ENCODE data around the gene EEFSEC. TPM values are rescaled to one million over a fixed set of nuclear protein-coding genes. Genes with fewer than 3 reads are reported as not detected.

The EEFSEC gene
- total RNA-seq, 1 experiment from 2014 or later = 21.3 TPM

- ChIA-PET CTCF (no interaction called here), POLR2A (ENCODE audit: unreplicated experiment) (no interaction called here)
- no TSS peak for BruUV-seq (replicated peaks)
- H3K9me2 ChIP-seq (ENCODE audit: insufficient read depth) = no peaks in the 10 kb centered on the region
- no peaks in the 10 kb centered on the region for H3K79me2 ChIP-seq (ENCODE audit: low read depth)
- intact Hi-C loops (cut with micrococcal nuclease; ENCODE audit: unreplicated experiment) = no loop called here
- no peak overlapping the region for H2AFZ ChIP-seq
- no peak overlapping the region for H3K4me3 ChIP-seq
- H3K27ac ChIP-seq = no peak overlapping the region
- TF ChIP-seq EZH2 (IDR thresholded peaks at IDR 0.05; ENCODE audit: low read depth) (no peak), CTCF (conservative IDR thresholded peaks at IDR 0.05) (no peak)
- no peaks in the 10 kb centered on the region for H3K36me3 ChIP-seq (ENCODE audit: low read depth)
- no peaks in the 10 kb centered on the region for H3K9me3 ChIP-seq (ENCODE audit: insufficient read depth, low read depth)
- H3K27me3 ChIP-seq (ENCODE audit: insufficient read depth, low read depth) = no peaks in the 10 kb centered on the region
- no peaks in the 10 kb centered on the region for H3F3A ChIP-seq (ENCODE audit: insufficient read depth, low read depth)
- H4K20me1 ChIP-seq (ENCODE audit: insufficient read depth) = peaks cover 6% of the 10 kb centered on the region
- H3K4me1 ChIP-seq (replicated peaks; ENCODE audit: insufficient read depth) = no peaks in the 10 kb centered on the region
- H3K4me2 ChIP-seq = no peak overlapping the region
- no peak for DNase-seq
Observed at GRCh38 chr3:128398586-128398985, 245.3 kb downstream of the EEFSEC start.

DNA sequence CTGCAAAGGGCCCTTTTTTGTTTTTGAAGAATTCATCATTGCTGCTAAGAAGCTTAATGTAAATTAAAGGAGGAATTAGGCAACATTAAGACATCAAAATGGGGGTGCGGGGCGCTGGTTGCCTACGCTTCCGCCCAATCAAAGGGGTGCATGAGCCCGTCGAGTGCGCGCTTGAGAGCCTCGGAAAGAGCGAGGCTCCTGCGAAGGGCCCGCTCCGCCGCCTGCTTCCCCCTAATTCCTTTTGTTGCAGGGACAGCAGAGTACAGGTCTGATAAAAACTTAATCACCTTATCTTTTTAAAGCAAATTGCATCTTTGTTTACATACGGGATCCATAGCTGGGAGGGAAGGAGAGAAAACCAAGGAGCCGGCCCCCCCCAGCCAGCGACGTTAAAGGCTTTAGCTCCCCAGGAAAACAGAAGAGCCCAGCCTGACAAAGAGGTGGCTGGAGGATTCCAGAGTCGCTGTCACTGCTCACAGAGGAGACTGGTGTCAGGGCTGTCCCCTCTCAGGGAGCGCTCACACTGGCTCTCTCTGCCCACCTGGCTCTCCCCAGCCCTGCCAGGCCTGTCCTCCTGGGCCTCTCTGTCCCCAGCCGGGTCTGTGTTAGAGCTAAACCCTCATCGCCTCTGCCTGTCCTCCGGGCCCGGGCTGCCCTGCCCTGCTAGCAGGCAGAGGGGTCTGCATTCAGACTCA, 246.1 kb downstream of the EEFSEC start:
- no TSS peak for BruUV-seq (replicated peaks)
- CTCF ChIA-PET = interaction anchor here (0.7 kb wide), 1 partner anchor 15 kb away, joined by 3 read pairs; no protein-coding TSS in a partner anchor
- DNase-seq = no peak

DNA sequence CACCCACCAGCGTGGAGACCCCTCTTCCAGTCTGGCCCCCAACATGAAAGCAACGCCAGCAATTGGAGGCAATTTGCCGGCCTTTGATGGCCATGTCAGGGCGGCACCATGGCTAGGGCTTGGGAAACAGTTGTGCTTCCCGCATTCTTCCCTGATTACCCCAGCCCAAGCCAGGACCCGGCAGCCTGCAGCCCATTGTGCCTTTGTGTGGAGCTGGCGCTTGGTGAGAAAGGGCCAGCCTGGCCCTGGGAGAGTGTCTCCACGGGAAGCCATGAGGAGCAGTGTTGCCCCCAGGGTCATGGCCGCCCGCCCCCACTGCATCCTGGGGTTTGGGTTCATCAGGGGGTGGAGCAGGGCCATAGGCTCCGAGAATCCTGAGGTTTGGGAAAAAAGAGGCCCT, 247.4 kb downstream of the EEFSEC start:
- intact Hi-C loops (cut with micrococcal nuclease; ENCODE audit: unreplicated experiment) = no loop called here
- Histone ChIP-seq H3K4me3 (no peak overlapping the region), H3K9me3 (ENCODE audit: insufficient read depth, low read depth) (no peaks in the 10 kb centered on the region), H3K79me2 (ENCODE audit: low read depth) (no peaks in the 10 kb centered on the region), H3K4me1 (replicated peaks; ENCODE audit: insufficient read depth) (no peaks in the 10 kb centered on the region), H3K9me2 (ENCODE audit: insufficient read depth) (no peaks in the 10 kb centered on the region), H3K36me3 (ENCODE audit: low read depth) (no peaks in the 10 kb centered on the region), H3F3A (ENCODE audit: insufficient read depth, low read depth) (no peaks in the 10 kb centered on the region), H3K27me3 (ENCODE audit: insufficient read depth, low read depth) (no peaks in the 10 kb centered on the region), H4K20me1 (ENCODE audit: insufficient read depth) (peaks cover 6% of the 10 kb centered on the region), H3K27ac (no peak overlapping the region), H2AFZ (no peak overlapping the region), H3K4me2 (no peak overlapping the region)
- ChIA-PET CTCF (no interaction called here), POLR2A (ENCODE audit: unreplicated experiment) (no interaction called here)
- TF ChIP-seq EZH2 (IDR thresholded peaks at IDR 0.05; ENCODE audit: low read depth) = no peak
- TF ChIP-seq CTCF (conservative IDR thresholded peaks at IDR 0.05) = no peak
- BruUV-seq (replicated peaks) = no TSS peak
- DNase-seq = no peak

More for the DNA sequence above, 246.1 kb downstream of the EEFSEC start:
- intact Hi-C loops (cut with micrococcal nuclease; ENCODE audit: unreplicated experiment) = no loop called here
- Histone ChIP-seq H3K4me3 (no peak overlapping the region), H3K27ac (no peak overlapping the region), H3K27me3 (ENCODE audit: insufficient read depth, low read depth) (no peaks in the 10 kb centered on the region), H3K9me2 (ENCODE audit: insufficient read depth) (no peaks in the 10 kb centered on the region), H4K20me1 (ENCODE audit: insufficient read depth) (peaks cover 6% of the 10 kb centered on the region), H3K36me3 (ENCODE audit: low read depth) (no peaks in the 10 kb centered on the region), H3K9me3 (ENCODE audit: insufficient read depth, low read depth) (no peaks in the 10 kb centered on the region), H3K4me2 (no peak overlapping the region), H3K79me2 (ENCODE audit: low read depth) (no peaks in the 10 kb centered on the region), H3K4me1 (replicated peaks; ENCODE audit: insufficient read depth) (no peaks in the 10 kb centered on the region), H3F3A (ENCODE audit: insufficient read depth, low read depth) (no peaks in the 10 kb centered on the region), H2AFZ (no peak overlapping the region)
- TF ChIP-seq CTCF (conservative IDR thresholded peaks at IDR 0.05) = no peak
- no peak for TF ChIP-seq EZH2 (IDR thresholded peaks at IDR 0.05; ENCODE audit: low read depth)
- POLR2A ChIA-PET (ENCODE audit: unreplicated experiment) = no interaction called here
